ENCODE data around the gene NOD2.

DNA sequence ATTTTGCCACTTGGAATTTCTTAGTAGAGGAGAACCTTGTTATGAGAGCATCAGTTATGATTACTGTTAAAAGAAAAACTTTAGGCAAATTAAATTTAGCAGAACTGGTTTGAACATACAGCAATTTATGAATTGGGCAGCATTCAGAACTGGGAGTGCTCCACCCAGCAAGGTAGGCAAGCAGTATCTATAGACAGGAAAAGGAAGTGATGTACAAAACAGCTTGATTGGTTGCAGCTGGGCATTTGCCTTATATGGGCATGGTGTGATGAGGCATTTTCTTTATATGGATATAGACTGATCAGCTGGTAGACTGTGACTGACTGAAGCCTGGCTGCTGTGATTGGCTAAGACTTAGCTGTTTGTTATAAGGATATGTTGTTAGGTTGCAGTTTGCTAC is 30.9 kb downstream of the NOD2 start:
- TF ChIP-seq, protein P1, sequence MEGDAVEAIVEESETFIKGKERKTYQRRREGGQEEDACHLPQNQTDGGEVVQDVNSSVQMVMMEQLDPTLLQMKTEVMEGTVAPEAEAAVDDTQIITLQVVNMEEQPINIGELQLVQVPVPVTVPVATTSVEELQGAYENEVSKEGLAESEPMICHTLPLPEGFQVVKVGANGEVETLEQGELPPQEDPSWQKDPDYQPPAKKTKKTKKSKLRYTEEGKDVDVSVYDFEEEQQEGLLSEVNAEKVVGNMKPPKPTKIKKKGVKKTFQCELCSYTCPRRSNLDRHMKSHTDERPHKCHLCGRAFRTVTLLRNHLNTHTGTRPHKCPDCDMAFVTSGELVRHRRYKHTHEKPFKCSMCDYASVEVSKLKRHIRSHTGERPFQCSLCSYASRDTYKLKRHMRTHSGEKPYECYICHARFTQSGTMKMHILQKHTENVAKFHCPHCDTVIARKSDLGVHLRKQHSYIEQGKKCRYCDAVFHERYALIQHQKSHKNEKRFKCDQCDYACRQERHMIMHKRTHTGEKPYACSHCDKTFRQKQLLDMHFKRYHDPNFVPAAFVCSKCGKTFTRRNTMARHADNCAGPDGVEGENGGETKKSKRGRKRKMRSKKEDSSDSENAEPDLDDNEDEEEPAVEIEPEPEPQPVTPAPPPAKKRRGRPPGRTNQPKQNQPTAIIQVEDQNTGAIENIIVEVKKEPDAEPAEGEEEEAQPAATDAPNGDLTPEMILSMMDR (IDR thresholded peaks at IDR 0.05) = no peak
- TF ChIP-seq POLR2A (IDR thresholded peaks at IDR 0.05) = no peak
